ENCODE data around the gene BANF1. TPM values are rescaled to one million over a fixed set of nuclear protein-coding genes. Genes with fewer than 3 reads are reported as not detected.

Gene BANF1
- total RNA-seq, 1 donor from 2014 or later: 163 TPM

DNA sequence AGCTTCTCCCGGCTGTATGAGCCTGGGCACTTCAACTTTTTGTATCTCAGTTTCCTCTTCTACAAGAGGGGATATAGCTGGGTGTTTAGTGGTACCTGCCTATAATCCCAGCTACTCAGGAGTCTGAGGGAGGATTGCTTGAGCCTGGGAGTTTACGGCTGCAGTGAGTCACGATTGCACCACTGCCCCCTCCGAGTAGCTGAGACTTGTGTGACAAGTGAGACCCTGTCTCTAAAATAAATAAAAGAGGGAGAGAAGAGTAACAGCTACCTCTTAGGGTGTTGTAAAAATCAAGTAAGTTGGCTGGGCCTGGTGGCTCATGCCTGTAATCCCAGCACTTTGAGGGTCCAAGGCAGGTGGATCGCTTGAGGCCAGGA is 34.0 kb downstream of the BANF1 start:
- Mint-ChIP-seq H3K36me3 (ENCODE audit: low read depth, unreplicated experiment) (no peaks in the 10 kb centered on the region), H3K27me3 (ENCODE audit: unreplicated experiment) (peaks cover 11% of the 10 kb centered on the region), H3K4me3 (ENCODE audit: unreplicated experiment) (no peak overlapping the region), H3K27ac (ENCODE audit: unreplicated experiment) (no peak overlapping the region), H3K4me1 (ENCODE audit: unreplicated experiment) (no peaks in the 10 kb centered on the region), H3K9me3 (ENCODE audit: unreplicated experiment) (no peaks in the 10 kb centered on the region)
- no peak for DNase-seq (ENCODE audit: low spot score)
- TF ChIP-seq, protein P1, sequence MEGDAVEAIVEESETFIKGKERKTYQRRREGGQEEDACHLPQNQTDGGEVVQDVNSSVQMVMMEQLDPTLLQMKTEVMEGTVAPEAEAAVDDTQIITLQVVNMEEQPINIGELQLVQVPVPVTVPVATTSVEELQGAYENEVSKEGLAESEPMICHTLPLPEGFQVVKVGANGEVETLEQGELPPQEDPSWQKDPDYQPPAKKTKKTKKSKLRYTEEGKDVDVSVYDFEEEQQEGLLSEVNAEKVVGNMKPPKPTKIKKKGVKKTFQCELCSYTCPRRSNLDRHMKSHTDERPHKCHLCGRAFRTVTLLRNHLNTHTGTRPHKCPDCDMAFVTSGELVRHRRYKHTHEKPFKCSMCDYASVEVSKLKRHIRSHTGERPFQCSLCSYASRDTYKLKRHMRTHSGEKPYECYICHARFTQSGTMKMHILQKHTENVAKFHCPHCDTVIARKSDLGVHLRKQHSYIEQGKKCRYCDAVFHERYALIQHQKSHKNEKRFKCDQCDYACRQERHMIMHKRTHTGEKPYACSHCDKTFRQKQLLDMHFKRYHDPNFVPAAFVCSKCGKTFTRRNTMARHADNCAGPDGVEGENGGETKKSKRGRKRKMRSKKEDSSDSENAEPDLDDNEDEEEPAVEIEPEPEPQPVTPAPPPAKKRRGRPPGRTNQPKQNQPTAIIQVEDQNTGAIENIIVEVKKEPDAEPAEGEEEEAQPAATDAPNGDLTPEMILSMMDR (IDR thresholded peaks at IDR 0.05; ENCODE audit: unreplicated experiment): no peak

DNA sequence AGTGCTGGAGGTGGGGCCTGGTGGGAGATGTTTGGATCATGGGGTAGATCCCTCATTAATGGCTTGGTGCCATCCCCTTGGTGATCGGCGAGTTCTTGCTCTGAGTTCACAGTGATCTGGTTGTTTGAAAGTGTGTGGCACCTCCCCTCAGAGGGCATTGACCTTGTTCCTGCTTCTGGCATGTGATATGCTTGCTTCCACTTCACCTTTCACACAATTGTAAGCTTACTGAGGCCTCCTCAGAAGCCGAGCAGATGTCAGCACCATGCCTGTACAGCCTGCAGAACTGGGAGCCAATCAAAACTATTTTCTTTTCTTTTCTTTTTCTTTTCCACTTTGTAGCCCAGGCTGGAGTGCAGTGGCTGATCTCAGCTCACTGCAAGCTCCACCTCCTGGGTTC is 35.0 kb downstream of the BANF1 start:
- no peaks in the 10 kb centered on the region for H3K9me3 Mint-ChIP-seq (ENCODE audit: unreplicated experiment)
- no peak for DNase-seq (ENCODE audit: low spot score)
- H3K36me3 Mint-ChIP-seq (ENCODE audit: low read depth, unreplicated experiment): peaks cover 7% of the 10 kb centered on the region
- no peak overlapping the region for H3K4me3 Mint-ChIP-seq (ENCODE audit: unreplicated experiment)
- peaks cover 12% of the 10 kb centered on the region for H3K27me3 Mint-ChIP-seq (ENCODE audit: unreplicated experiment)
- H3K27ac Mint-ChIP-seq (ENCODE audit: unreplicated experiment): no peak overlapping the region
- TF ChIP-seq, protein P1 (IDR thresholded peaks at IDR 0.05; ENCODE audit: unreplicated experiment): no peak
- no peaks in the 10 kb centered on the region for H3K4me1 Mint-ChIP-seq (ENCODE audit: unreplicated experiment)

DNA sequence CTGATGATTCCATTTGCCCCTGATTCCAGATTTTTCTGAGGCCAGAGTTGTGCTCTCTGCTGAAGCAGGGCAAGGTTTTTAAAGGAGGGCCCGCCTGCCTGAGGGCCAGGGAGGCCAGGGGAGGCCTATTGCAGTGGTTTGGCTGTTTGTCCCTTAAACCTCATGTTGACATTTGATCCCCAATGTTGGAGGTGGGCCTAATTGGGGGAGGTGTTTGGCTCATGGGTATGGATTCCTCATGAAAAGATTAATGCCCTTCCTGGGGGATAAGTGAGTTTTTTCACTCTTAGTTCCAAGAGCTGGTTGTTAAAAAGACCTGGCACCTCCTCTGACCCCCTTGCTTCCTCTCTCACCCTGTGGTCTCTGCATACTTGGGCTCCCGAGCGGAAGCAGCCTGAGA is 37.5 kb downstream of the BANF1 start:
- no peaks in the 10 kb centered on the region for H3K4me1 Mint-ChIP-seq (ENCODE audit: unreplicated experiment)
- no peaks in the 10 kb centered on the region for H3K9me3 Mint-ChIP-seq (ENCODE audit: unreplicated experiment)
- no peak overlapping the region for H3K27ac Mint-ChIP-seq (ENCODE audit: unreplicated experiment)
- DNase-seq (ENCODE audit: low spot score): no peak
- peaks cover 7% of the 10 kb centered on the region for H3K36me3 Mint-ChIP-seq (ENCODE audit: low read depth, unreplicated experiment)
- peaks cover 15% of the 10 kb centered on the region for H3K27me3 Mint-ChIP-seq (ENCODE audit: unreplicated experiment)
- TF ChIP-seq, protein P1 (IDR thresholded peaks at IDR 0.05; ENCODE audit: unreplicated experiment): no peak
- no peak overlapping the region for H3K4me3 Mint-ChIP-seq (ENCODE audit: unreplicated experiment)

DNA sequence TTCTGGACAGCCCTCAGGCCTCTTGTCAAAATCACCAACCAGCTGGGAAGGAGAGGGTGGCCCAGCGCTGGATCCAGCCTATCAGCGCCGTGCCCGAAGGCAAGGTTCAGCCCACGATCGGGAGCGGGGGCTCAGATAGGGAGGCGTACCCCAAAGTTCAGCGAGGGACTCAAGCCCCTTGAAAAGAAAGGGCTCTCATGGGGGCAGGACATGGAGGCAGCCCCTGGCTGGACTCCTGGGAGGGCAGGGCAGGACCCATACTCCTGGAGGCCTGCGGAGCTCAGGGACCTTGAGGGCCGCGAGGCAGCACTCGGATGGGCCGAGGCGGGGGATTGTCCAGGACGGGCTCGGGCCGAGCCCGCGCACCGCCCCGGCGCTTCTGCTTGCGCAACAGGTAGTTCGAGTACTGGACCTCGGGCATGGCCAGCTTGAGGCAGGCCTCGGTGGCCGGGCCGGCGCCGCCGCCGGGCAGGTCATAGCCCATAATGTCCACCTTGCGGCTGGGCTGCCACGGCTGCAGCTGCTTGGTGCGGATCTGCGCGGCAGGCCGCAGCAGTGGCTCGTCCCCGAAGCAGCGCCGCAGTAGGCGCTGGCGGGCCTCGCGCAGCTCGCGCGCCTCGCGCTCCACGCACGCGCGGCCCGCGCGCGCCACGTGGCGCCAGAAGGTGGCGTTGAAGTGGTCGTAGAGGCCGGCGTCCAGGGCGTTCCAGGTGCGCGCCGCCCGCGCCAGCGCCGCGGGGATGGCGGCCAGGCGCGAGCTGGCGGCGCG is 40.1 kb downstream of the BANF1 start:
- H3K4me1 Mint-ChIP-seq (ENCODE audit: unreplicated experiment): no peaks in the 10 kb centered on the region
- H3K36me3 Mint-ChIP-seq (ENCODE audit: low read depth, unreplicated experiment): peaks cover 7% of the 10 kb centered on the region
- no peaks in the 10 kb centered on the region for H3K9me3 Mint-ChIP-seq (ENCODE audit: unreplicated experiment)
- TF ChIP-seq, protein P1 (IDR thresholded peaks at IDR 0.05; ENCODE audit: unreplicated experiment): no peak
- peaks cover 14% of the 10 kb centered on the region for H3K27me3 Mint-ChIP-seq (ENCODE audit: unreplicated experiment)
- H3K27ac Mint-ChIP-seq (ENCODE audit: unreplicated experiment): no peak overlapping the region
- H3K4me3 Mint-ChIP-seq (ENCODE audit: unreplicated experiment): no peak overlapping the region
- DNase-seq (ENCODE audit: low spot score): no peak
